Midbrain (tissue), 1 donor: ENCODE data around the gene AATK.

ENCODE experiments used
- DNase-seq: peaks from one replicate; lab custom pipeline; 2025; lab: John Stamatoyannopoulos, UW

AATK gene

GRCh38 chr17:81182596-81182995 lies 16.6 kb upstream of the AATK start:
- no peak for DNase-seq

- DNase-seq: no peak
Measured at GRCh38 chr17:81181811-81182185, 15.8 kb upstream of the AATK start.

GRCh38 chr17:81180836-81181810 lies 15.1 kb upstream of the AATK start:
- no peak for DNase-seq

DNA sequence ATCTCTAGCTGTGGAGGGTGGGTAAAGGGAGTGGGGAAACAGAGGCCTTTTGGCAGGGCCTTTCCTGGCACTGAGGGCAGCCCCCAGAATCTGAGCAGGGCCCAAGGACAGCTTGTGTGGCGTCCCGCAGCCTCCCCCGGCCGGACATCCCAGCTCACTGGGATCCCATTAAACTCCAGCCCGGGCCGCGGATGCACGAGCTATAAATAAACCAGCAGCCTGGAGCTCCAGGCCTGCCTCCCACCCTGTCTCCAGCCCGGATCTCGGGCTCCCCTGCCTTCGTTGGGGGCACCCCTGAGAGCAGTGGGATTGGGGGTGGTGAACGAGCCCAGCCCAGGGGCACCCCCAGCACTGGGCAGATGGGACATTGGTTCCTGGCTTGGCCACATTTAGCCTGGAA lies 13.8 kb upstream of the AATK start:
- no peak for DNase-seq

GRCh38 chr17:81179220-81179619 lies 13.2 kb upstream of the AATK start:
- no peak for DNase-seq

DNA sequence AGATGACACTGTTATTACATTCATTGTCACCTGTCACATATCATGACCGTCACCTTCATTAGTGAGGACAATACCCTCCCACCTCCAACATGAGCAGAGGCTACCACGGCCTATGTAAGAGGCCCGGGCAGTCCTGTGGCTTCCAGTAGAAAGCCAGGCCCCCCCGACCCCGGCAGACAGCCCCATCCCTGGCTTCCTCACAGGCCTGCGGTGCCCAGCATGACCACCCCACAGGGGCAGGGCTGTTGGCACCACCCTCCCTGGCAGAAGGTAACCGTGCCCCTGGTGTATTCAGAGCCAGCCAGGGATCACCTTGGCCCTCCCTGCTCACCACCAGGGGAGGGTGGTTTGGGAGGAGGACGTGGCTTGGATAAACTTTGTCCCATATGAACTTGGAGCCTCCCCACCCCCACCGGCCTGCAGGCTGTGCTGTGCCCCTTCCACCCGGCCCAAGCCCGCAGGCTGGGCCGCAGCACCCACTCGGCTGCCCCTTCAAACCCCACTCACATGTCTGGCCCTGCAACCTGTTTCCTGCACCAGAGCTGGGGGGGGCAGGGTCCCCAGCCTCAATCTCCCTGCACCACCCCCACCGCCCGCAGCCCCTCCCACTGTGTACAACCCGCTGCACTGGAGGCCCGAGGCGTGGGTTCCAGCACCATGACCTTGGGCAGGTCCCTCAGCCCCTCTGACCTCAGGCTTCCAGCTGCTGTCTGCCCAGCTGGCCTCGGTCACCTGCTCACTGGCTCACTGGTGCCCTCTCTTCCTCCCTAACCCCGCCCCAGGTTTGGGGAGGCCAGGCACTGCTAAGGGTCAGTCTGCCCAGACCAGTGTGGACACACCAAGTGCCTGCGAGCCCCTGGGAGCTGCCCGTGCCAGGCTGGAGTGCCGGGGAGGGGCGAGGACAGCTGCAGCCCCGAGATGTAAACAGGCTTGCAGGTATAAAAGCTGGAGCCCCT lies 12.4 kb upstream of the AATK start:
- DNase-seq: no peak

DNA sequence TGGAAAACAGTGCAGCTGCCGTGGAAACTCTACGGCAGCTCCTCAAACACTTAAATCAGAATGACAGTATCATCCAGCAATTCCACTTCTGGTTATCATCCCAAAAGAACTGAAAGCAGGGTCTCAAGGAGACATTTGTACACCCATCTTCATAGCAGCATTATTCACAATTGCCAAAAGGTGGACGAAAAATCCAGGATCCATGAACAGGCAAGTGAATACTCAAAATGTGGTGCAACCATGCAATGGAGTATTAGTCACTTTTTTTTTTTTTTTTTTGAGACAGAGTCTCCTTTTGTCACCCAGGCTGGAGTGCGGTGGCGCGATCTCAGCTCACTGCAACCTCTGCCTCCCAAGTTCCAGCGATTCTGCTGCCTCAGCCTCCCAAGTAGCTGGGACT lies 10.6 kb upstream of the AATK start:
- DNase-seq: no peak

DNA sequence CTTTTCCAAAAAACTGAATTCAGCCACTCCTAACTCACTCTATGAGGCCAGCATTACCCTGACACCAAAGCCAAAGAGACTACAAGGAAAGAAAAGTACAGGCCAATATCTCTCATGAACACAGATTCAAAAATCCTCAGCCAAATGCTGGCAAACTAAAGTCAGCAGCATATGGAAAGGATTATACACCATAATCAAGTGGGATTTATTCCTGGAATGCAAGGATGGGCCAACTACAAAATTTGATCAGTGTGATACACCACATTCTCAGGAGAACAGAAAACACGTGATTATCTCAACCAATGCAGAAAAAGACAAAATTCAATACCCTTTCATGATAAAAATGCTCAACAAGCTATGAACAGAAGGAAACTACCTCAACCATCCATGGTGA lies 7.7 kb upstream of the AATK start:
- no peak for DNase-seq

- DNase-seq: no peak
Measured at GRCh38 chr17:81173052-81173761, 7.2 kb upstream of the AATK start.

GRCh38 chr17:81171941-81172340 lies 5.9 kb upstream of the AATK start:
- no peak for DNase-seq

DNA sequence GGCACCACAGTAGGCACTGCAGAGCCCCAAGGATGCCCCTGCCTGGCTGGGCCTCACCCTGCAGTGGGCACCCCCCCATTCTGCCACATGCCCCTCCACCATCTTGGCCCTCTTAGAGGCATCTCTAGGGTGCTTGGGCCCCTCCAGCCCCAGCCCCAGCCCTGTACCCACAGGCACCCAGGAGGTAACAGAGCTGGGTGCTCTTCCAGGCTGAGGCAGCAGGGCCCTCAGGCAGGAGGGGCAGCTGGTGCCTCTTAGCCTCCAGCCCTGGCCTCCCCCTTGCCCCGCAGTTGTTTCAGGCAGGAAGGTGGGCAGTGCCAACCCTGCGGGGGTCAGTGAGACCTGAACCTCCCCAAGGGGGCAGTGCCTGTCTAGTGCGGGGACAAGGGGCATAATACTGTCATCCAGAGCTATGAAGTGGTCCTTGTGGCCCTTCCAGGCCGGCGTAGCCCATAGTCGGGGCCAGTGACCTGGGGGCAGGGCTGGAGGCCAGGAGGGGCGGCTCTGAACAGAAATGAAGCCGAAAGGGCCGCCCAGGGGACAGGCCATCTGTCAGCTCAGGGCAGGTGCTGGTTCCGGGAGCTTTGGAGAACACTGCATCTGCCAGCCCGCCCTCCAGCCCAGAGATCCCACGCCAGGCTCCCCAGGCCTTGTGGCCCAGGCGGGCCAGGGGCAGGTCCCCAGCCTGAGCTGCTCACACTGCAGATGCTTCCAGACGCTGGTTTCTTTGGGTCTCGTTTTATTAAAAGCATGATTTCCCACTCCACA lies 4.9 kb upstream of the AATK start:
- DNase-seq: no peak

DNA sequence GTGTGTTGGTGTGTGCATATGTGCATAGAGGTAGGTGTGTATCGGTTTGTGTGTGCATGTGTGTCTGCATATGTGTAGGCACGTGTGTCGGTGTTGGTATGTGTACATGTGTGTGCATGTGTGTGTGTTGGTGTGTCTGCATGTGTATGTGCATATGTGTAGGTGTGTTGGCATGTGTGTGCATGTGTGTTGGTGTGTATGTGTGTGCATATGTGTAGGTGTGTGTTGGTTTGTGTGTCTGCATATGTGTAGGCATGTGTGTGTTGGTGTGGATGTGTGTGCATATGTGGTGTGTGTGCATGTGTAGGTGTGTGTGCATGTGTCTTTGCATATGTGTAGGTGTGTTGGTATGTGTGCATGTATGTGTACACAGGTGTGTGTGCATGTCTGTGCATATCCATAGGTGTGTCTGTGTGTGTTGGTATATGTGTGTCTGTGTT lies 3.9 kb upstream of the AATK start:
- no peak for DNase-seq

DNA sequence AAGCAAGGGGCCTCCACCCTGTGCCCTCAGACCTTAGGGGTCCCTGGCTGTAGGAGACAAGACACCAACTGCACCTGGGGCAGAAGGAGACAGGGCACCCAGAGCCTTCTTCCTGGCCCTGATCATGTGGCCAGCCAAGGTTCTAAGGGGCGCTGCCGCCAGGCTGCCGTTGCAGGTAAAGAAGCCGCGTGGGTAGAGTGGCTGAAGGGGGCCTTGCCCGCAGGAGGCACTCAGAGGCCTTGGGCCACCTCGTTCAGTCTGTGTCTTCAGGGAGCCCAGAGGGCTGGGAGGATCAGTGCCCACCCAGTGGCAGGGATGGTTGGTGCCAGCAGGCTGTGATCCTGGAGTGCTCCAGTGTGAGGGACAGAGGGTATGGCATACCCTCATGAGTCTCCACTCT lies 1.6 kb upstream of the AATK start:
- no peak for DNase-seq

- no peak for DNase-seq
Measured at GRCh38 chr17:81167194-81167524, 1.1 kb upstream of the AATK start.

DNA sequence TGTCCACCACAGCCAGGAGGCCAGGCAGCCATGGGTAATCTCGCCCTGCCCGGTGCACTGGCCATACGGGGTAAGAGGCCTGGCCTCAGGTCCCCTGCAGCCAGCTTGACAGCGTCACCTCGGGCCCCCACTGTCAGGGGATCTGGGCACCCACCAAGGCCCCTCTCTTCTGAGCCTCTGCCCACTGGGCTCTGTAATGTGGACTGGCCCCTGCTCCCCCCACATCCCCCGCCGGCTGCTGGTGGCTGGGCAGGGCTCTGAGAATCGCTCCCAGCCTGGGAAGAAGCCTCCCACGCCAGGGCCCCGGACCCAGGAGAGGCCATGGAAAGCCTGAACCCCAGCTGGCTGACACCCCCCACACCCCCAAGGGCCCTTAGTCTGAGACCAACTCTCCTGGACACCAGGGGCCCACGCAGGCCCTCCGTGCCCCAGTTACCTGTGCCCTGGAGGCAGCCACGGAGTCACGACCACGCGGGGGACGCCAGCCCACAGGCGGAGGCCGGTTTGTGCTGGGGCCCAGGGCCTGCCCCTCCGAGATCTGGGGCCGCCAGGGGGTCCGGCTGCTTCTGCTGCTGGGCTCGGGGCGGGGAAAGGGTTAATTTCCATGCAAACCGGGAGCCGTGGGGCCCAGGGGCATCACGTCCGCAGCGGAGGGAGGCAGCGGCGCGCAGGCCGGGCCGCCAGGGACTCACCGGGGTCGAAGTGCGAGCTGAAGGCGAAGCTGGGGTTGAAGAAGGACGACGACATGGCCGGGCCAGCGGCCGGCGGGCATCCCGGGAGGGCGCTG lies 582 bp downstream of the AATK start, which contains the start of gene PVALEF:
TSS of gene PVALEF (plus strand) at position 262 of the 787 bp plus-strand sequence. CDS start 15,720 bp downstream, outside the sequence.
- peak; percentile 54 for DNase-seq

DNA sequence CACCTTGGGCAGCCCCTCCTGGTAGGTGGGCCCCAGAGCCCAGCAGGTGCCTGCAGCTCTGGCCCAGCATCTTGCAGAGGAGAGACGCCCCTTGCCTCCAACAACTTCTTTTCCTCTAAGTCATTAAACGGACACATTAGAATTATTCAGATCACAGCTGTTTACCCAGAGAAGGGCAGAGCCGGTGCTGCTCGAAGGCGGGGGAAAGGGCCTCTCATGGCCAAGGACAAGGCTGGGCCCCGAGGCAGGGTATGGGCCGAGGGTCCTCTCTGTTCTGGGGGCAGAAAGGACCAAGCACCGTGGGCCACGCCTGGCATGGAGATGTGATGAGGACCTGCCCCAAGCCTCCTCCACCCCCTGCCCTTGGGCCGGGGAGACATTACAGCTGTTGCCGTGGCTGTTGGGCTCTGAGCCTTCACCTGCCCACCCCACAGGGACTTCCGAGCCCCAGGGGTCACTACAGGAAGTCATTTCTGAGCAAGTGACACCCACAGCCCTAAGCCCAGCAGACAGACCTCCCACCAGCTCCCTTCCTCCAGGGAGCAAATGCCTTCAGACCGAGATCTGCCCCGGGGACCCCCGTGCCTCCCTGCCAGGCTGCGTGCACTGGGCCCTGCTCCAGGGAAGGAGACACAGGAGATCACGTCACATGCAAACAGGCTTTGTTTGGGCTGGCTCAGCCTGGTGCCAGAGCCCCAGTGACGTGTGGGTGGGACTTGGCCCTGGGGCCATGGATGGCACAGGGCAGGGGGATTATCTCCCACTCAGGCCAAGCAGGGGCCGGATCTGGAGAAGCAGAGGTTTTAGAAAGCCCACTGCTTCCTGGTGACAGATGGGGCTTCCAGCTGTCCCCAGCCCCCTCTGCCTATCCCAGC lies 1.4 kb downstream of the AATK start:
- DNase-seq: peak; percentile 59

DNA sequence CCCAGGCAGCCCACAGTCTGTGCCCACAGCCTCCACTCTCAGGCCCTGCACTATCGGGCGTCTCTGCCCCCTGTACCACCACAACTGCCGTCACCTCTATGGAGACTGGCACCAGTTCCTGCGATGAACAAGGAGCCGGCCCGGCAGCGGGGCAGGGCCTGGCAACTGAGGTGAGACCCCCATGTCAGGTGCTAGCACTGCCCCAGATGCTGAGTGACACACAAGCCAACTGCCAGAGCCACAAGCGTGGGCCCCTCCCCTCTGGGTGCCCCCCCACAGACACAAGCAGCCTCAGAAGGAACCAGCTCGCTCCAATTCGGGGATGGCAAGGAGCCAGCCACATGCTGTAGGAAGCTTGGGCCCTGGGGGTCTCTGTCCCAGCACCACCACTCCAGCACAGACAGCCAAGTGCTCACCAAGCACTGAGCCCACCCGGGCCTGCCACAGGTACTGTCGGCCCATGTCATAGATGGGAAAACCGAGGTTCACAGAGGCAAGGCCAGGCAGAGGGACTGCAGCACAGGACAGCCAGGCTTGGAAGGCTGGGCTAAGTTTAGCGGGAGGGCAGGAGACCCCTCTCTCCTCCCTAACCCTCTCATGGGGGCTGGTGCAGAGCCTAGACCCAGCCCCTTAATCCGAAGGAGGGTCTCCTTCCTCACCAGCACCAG lies 2.2 kb downstream of the AATK start:
- DNase-seq: no peak

DNA sequence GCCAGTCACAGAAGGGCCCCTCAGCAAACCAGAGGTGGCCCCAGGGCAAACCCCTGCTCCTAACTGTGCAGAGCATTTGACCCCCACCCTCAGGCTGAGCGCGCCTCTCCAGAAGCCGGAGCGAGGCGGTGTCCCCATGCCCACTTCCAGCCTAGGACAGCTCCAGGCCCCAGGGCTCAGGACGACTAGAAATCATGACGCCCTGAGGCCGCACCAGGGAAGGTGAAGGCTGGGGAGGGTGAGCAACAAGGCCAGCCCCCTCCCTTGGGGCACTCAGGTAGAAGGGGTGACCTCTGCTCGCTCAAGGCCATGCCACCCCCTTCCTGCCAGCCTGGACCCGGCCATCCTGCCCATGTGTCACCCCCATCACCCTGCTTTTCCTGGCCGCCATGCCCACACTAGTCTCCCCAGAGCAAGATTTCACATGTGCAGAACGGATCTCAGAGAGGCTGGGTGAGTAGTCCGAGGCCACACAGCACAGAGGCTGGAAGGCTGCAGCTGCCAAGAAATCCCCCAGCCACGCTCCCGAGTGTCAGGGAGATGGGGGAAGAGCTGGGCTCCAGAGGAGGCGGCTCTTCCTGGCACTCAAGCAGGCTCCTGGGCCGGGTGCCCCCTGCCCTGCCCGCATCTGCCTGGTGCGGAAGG lies 2.8 kb downstream of the AATK start:
- no peak for DNase-seq
